Right lobe of liver (tissue), 4 donors: ENCODE results near the gene RELCH.

Source experiments
- CTCF ChIP-seq, 4 donors: fragments of 200-600 bp in 3 of 4; fragments of 450-650 bp in 1 of 4; IDR thresholded peaks; one replicate each; pipeline versions ENCODE4 v1.5.1 to v1.8.0; 2016 to 2022; ENCODE audit warnings: antibody characterized with exemption in 4 of 4, mild to moderate bottlenecking in 2 of 4
- POLR2A ChIP-seq: fragments of 450-650 bp; IDR thresholded peaks from one replicate; pipeline ENCODE4 v1.6.1; 2017; ENCODE audit warnings: antibody characterized with exemption, mild to moderate bottlenecking
- donor health status: DM: no; HTN: no; CAD: no.
- donor health status: DM: no; HTN: no; CAD: no.
- donor health status: DM: no; HTN: yes; CAD: no.

GRCh38 chr18:62152844-62153243 is 34.2 kb upstream of the RELCH start:
- TF ChIP-seq CTCF (IDR thresholded peaks at IDR 0.05) (no peak), POLR2A (no peak)
